Prostate gland (tissue), 2 donors: ENCODE data around the gene TBCC.

Source experiments
- CTCF ChIP-seq, 4 experiments: fragments of 200-600 bp in 2 of 4; fragments of 450-650 bp in 2 of 4; sonication (generic) in 2 of 4; IDR thresholded peaks; 1 replicate in 3 of 4; 2 replicates in 1 of 4; pipeline ENCODE4 v1.5.1; 2016 to 2019; ENCODE audit warnings: antibody characterized with exemption in 4 of 4, mild to moderate bottlenecking in 2 of 4, moderate library complexity in 2 of 4
- POLR2A ChIP-seq: fragments of 450-650 bp; IDR thresholded peaks from one replicate; pipeline ENCODE4 v1.6.1; 2016; ENCODE audit warnings: antibody characterized with exemption, mild to moderate bottlenecking
- POLR2AphosphoS5 ChIP-seq: sonication (generic); formaldehyde crosslinking; IDR thresholded peaks from one replicate; pipeline ENCODE4 v1.6.1; 2017; ENCODE audit warnings: antibody characterized with exemption

- TF ChIP-seq POLR2AphosphoS5 (no peak), CTCF (IDR thresholded peaks at IDR 0.05) (no peak), POLR2A (no peak)
Observed at GRCh38 chr6:42696526-42697267, 49.2 kb downstream of the TBCC start.
